Glomerular endothelial cell (primary cell): ENCODE results near the gene NLRP8. TPM values are rescaled to one million over a fixed set of nuclear protein-coding genes. Genes with fewer than 3 reads are reported as not detected.
"Not testable (repeated sequence)": the region's sequence is repeated elsewhere in the genome, so short reads cannot be mapped to it uniquely, and the experiment has no call there.

Experiments
- DNase-seq: peaks from one replicate; pipeline ENCODE4 v3.0.0-alpha.2; 2011; ENCODE audit warnings: low read depth, low spot score; ENCODE audit errors: extremely low read depth
- total RNA-seq: library from RNA; depleted of rRNA; stranded (reverse); fragments of >200 nt; gene quantifications from 2 replicates; pipeline ENCODE4 v1.2.3, GENCODE V29; 2015

NLRP8 gene
- total RNA-seq, 1 donor from 2014 or later, result not detected

DNA sequence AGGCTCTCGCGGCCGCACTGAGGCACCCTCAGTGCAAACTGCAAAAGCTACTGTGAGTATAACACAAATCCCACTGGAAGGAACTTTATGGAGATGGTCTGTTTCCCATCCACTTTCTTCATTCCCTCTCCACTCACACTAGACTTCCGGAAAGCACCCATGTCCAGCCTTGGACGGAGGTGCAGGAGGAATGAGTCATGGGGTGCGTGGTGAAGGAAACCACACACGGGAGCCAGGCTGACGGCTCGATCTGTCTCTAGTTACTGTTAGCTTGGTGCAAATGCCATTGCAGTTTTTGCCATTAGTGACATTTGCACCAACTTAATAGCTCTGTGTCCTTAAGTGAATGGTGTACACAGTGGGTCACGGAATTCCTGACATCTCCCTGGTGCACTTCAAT is 14.6 kb downstream of the NLRP8 start:
- no peak for DNase-seq

DNA sequence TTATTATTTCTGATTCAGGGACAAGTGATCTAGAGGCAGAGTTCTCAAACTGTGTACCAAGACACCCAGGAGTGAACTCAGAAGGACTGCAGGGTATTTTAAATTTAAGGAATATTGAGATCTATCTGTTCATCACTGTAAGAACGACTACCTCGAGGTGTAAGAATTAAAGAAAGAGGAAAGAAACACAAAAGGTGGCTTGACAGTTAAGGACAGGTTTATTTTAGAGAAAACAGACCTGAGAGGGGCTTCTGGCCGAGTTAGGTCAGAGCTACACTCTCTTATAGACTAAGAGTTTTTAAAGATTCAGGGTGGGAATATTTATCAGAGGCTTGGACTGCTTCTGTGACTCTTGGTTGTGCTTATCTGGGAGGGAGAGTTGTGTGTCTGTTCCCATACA is 26.4 kb downstream of the NLRP8 start:
- DNase-seq, result no peak

DNA sequence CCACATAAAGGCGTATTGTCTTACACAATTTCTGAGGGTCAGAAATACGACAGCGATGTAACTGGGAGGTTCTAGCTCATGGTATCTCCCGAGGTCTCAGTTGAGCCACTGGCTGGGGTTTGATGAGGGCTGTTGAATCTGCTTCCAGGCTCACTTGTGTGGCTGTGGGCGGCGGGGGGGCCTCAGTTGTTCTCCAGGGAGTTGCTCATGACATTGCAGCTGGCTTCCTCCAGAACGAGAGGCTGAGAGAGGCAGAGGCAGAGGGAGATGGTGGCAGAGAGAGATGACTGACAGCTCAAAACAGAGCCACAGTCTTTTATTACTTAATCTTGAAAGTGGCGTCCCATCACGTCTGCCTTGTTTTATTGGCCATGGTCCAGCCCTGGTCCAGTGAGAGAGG is 32.8 kb downstream of the NLRP8 start:
- DNase-seq, result no peak

DNA sequence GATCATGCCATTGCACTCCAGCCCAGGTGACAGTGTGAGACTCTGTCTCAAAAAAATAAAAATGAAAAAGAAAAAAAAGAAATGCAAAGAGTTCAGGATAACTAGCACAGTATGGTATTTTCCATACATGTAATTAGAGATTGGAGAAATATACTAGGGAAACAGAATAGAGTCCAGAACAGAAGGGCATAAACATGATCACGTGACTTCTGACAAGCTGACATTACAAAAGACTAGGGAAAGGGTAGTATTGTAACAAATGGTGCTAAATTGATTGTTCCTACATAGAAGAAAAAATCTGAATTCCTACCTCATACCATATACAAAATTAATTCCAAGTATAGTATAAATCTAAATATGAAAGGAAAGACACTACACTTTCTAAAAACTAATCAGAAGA is 37.6 kb downstream of the NLRP8 start:
- DNase-seq, result no peak

DNA sequence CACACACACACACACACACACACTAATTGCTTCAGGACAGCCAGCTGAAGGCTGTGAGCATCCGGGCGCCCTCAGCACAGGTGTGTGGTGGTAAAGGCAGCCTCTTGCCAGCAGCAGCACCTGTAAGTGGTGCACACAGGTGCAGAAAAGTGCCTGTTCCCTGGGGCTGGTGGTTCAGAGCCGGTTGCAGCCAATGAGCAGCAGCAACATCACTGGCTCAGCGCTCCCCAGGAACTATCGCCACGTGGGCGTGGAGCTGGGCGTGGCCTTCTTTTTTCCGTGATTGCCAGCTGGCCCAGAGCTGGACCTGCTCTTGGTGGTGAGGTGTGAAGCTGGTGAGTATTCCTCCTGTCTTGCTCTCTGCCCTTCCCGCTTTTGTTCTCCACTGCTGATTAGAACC is 38.9 kb downstream of the NLRP8 start, which contains the start of gene NLRP5:
Gene NLRP5 (plus strand): TSS at position 289 of the 400 bp plus-strand sequence.
- no peak for DNase-seq

DNA sequence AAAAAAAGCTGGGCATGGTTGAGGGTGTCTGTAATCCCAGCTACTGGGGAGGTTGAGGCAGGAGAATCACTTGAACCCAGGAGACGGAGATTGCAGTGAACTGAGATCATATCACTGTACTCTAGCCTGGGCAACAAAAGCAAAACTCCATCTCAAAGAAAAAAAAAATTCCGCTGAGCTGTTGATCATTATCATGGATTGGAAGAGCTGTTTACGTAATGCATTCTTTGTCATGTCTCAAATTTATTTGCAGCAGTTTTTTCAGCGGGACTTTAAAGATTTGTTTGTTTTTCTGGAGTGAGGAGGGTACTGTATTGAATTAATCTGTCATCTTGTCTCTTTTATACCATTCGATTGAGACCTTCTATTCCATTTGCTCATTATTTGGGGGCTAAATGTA is 43.2 kb downstream of the NLRP8 start:
- no peak for DNase-seq

DNA sequence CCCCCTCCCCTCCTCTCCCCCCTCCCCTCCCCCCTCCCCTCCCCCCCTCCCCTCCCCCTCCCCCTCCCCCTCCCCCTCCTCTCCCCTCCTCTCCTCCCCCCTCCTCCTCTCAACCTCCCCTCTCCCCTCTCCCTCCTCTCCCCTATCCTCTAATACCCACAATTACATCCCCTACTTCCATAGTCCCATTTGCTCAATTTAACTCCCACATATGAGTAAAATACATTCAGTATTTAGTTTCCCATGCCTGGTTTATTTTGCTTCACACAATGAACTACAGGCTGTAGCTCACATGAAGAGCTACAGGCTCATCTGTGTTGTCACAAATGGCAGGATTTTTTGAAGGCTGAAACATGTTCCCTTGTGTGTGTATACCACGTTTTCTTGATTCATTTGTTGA is 45.9 kb downstream of the NLRP8 start:
- no peak for DNase-seq

DNA sequence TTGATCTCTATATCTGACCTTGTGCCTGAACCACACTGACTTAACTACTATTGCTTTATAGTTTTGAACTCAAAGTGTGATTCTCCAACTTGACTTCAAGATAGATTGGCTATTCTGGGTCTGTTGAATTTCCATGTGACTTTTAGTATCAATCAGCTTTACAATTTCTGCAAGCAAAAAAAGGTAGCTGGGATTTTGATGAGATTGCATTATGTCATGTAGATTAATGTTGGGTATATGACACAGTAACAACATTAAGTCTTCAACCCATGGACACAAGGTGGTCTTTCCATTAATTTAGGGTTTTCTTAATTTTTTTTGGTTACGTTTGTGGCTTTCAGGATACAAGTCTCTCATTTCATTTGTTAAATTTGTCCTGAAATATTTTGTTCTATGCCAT is 67.1 kb downstream of the NLRP8 start:
- no peak for DNase-seq

DNA sequence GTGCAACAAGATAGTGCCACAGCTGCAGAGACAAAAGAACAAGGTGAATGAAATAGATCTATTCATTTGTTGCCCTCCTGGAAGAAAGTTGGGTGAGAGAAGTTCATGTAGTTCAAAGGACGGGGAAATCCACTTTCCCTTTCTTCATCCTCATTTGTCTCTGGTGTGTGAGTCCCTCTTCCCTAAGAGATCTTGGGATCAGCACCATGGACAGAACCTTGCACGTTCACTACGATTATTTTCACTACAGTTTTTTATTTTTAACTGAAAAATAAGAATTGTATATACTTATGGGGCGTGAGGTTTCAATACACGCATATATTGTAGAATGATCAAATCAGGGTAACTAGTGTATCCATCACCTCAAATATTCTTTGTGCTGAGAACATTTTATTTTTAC is 68.1 kb downstream of the NLRP8 start:
- no peak for DNase-seq

DNA sequence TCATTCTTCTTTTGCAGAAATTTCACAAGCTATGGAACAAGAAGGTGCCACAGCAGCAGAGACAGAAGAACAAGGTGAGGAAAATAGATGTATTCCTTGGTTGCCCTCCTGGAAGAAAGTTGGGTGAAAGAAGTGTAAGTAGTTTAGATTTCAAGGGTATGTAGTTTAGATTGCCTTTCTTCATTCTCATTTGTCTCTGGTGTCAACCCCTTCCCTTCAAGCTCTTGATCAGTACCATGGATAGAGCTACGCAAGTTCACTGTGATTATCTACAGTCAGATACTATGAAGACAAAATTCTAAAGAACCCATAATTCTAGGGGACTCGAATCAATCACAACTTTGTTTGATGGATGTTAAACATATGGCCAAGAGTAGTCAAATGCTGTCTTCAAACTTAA is 71.7 kb downstream of the NLRP8 start:
- not testable (repeated sequence) for DNase-seq

DNA sequence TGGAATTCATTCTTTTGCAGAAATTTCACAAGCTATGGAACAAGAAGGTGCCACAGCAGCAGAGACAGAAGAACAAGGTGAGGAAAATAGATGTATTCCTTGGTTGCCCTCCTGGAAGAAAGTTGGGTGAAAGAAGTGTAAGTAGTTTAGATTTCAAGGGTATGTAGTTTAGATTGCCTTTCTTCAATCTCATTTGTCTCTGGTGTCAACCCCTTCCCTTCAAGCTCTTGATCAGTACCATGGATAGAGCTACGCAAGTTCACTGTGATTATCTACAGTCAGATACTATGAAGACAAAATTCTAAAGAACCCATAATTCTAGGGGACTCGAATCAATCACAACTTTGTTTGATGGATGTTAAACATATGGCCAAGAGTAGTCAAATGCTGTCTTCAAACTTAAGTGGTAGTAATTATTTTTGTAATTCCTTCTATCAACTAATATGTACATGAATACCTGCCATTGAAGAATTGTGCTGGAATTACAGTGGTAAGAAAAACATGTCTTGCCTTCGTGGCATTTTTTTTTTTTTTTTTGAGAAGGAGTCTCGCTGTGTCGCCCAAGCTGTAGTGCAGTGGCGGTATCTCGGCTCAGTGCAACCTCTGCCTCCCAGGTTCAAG is 72.8 kb downstream of the NLRP8 start:
- not testable (repeated sequence) for DNase-seq

DNA sequence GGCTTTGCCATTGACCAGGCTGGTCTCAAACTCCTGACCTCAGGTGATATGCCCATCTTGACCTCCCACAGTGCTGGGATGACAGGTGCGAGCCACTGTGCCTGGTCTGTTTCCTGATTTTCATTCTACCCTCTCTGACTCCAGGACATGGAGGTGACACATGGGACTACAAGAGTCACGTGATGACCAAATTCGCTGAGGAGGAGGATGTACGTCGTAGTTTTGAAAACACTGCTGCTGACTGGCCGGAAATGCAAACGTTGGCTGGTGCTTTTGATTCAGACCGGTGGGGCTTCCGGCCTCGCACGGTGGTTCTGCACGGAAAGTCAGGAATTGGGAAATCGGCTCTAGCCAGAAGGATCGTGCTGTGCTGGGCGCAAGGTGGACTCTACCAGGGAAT is 79.1 kb downstream of the NLRP8 start:
- DNase-seq, result no peak

Other genes with a start within 250 kb of the NLRP8 start
- gene NLRP9, start 209.4 kb upstream of the NLRP8 start, total RNA-seq, result not detected in 2 replicates
- gene RFPL4A, start 188.7 kb upstream of the NLRP8 start, total RNA-seq, result not detected in 2 replicates
- not detected in 2 replicates for gene RFPL4AL1, start 178.7 kb upstream of the NLRP8 start, total RNA-seq
- gene NLRP11, start 115.8 kb upstream of the NLRP8 start, total RNA-seq, result not detected in 2 replicates
- not detected in 2 replicates for gene NLRP4, start 111.3 kb upstream of the NLRP8 start, total RNA-seq
- not detected in 2 replicates for gene NLRP13, start 15.5 kb upstream of the NLRP8 start, total RNA-seq
- not detected in 2 replicates for gene NLRP5, start 38.9 kb downstream of the NLRP8 start, total RNA-seq
- 16.4 and 20.5 TPM in 2 replicates for gene ZNF787, start 173.5 kb downstream of the NLRP8 start, total RNA-seq
- 36.6 and 51.9 TPM in 2 replicates for gene ZNF444, start 193.5 kb downstream of the NLRP8 start, total RNA-seq
- not detected in 2 replicates for gene GALP, start 228.2 kb downstream of the NLRP8 start, total RNA-seq
- gene ZSCAN5B, start 250.0 kb downstream of the NLRP8 start, total RNA-seq, result not detected in 2 replicates